GM18907 (cell line): ENCODE results near the gene BACH1.

Experiments used
- ATAC-seq: cut with Tn5 transposase; IDR thresholded peaks from one replicate; pipeline ENCODE4 v1.9.1; 2021; ENCODE audit warnings: mild to moderate bottlenecking, moderate library complexity; ENCODE audit not compliant: unreplicated experiment

Gene BACH1

DNA sequence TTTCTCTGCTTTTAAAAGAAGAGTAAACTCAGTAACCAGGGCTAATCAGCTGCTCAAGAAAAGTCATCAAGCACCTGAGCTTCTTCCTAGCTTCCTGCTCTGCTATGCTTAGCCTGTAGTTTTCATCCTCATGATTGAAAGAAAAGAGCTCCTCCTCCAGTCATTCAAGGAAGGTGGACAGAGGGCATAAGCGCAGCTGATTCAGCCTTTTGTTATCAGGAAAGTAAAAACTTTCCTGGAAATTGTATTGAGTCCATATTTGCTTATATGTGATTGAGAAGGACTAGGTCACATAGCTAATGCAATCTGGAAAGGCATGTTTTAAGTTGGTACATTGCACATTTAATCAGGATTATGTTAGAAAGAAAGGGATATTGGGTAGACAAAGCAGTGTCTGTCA is 8.5 kb upstream of the BACH1 start:
- no peak for ATAC-seq

DNA sequence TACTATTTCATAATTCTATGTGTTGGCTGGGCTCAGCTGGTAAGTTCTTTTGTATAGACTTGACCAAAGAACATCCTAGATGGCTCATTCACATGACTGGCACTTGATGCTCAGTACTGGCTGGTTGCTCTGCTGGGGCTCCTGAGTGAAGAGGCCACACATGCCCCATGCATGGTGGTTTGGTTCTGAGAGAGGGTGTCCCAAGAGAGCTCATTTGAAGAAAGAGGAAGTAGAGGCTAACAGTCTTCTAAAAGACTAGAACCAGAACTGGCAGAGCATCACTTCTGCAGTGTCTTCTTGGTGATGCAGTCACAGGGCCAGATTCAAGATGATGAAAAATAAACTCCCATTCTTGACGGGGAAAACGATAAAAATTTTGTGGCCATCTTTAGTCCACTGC is 5.2 kb upstream of the BACH1 start:
- peak; percentile 91 for ATAC-seq

GRCh38 chr21:29295066-29295650 is 3.6 kb upstream of the BACH1 start:
- no peak for ATAC-seq

- no peak for ATAC-seq
These were observed 2.3 kb upstream of the BACH1 start for GRCh38 chr21:29296446-29296845.

DNA sequence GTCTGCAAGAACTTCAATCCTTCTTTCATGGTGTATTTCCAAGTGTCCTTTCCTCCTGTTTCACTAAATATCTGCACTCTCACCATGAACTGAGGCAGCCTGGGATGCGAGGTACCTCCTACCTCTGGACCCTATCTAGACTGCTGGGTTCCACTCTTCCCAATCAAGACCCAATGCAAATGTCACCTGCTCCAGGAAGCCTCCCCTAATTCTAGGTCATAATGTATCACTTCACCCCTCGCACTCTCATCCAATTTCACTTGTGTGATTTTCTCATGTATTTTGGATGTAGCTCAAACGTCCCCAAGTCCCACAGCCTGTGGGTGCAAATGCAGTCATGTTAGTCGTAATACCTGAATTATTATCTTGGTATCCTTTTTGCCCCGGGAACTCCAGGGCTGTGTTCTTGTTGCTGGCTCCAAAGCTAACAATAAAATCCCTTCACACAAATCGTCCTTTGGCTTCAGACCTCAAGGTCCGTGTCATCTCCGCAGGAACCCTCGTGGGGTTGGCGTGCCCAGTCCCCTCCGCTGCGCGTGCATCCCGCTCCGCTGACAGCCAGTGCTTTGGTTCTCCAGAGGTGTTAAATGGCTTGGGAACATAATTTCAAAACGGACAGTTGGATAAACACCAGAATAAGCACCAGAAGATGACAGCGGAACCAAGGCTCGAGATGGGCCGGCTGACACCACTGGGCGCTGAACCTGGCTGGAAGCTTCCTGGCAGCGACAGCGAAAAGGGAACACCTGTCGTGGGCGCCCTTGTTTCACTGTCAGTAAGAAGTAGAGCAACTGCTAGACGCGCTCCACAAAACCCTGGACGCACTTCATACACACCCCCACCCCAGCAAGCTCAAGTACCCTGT is 1.0 kb upstream of the BACH1 start:
- no peak for ATAC-seq

- ATAC-seq: peak; percentile 20
These were observed 559 bp downstream of the BACH1 start for GRCh38 chr21:29299046-29299915.

DNA sequence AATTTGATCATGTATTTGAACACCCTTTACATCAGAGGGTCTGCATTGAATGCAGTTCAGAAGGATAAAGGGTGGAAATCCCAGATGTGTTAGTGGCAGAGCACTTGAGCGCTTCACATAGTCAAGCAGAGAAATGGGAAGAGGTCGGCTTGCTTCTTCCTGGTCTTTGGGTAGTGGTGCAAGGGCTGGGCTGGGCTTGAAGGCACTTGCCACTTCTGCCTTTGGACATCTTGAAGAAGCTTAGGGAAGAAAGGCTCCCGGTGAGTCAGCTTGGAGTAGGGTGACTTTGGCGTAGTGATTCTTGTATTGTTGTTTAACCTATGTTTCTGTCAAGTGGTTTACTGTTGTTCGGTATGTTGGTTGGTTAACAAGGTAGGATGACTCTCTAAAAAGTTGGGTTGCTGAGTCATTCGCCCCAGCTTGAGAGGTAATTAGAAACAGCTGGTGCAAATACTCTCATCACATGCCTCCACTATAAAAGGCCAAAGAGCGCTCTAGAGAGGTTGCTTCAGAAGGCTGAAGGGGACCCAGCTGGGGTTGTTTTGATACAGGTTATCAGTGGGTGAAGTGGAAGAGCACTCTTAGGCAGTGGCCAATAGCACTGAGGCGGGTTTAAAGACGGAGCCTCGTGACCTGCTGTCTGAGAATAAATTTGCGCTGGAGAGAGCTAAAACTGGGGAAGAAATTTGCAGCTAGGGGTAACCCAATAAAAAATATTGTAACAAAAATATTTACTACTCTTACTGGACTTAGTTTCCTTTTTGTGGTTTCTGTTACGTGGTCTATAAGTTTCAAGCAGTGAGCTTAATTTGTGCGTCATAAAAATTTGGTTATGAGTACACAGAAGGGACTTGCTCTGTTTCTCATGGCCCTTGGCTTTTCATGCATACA is 1.4 kb downstream of the BACH1 start:
- peak; percentile 82 for ATAC-seq

DNA sequence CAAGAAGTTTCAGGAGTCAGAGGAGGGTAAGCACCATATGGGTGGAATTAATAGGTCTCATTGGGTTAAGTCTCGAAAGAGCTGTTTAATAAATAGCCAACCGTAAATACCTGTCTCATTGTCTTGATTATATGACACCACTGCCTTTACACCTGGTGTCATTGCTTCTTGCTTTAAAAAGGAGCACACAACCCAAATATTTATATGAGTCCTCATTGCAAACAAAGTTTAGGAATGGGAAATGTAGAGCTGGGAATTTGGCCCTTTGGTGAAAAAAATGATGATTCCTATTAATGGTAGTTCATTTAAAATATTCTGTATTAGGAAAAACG is 2.1 kb downstream of the BACH1 start:
- ATAC-seq: no peak

DNA sequence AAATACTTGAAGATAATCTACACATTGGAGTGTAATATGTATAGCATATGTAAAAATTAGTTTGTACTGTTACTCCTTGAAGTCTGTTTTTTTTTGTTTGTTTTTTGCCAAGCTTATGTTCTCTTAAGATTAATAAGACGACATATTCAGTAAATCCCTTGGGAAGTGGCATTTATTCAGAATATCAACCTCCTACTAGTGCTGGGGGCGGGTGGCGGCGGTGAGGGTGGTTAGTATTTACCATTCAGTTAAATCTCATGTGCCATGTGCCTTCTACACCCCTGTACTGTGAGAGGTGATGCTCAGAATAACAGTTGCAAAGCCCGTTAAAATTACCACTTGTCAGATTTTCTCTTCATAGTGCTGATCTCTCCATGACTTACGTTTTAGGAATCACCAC is 3.0 kb downstream of the BACH1 start:
- no peak for ATAC-seq

GRCh38 chr21:29302359-29302875 is 3.7 kb downstream of the BACH1 start:
- ATAC-seq: no peak

GRCh38 chr21:29303288-29303687 is 4.6 kb downstream of the BACH1 start:
- no peak for ATAC-seq

DNA sequence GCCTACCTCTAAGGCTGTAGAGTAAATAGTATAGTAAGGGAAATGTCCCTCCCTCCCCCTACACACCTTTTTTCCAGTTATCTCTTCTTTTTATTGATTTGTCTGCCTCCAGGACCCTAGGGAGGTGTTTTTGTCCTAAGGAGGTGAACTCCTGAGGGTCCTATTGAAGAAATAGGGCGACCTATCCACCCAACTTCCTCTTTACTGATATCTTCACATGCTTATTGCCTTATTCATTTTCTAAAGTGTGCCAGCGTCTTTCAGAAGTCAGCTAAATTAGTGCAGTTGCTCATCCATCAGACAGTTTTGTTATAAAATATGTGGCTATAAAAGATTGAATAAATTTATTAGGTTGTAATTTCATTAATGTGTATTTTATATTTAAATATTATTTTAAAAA is 5.9 kb downstream of the BACH1 start:
- ATAC-seq: no peak

DNA sequence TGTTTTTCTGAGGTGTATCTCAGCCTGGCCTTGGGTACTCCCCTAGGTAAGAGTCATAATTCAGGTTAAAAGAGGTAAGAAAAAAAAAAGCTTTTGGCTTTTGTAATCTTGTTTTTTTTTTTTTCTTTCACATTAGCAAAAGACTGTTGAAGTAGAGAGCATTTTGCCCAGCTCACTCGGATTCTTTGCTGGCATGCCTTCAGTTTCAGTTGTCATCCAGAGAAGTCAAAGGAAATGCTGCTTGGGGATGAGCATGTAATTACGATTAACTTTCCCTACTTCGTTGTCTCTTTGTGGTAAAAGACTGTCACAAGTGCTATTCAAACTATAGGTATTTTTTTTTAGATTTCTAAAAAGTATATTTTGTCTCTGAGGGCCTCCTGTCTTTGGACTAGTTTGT is 6.3 kb downstream of the BACH1 start:
- ATAC-seq: no peak

GRCh38 chr21:29305561-29305960 is 6.8 kb downstream of the BACH1 start:
- no peak for ATAC-seq

GRCh38 chr21:29306920-29307319 is 8.2 kb downstream of the BACH1 start:
- no peak for ATAC-seq

DNA sequence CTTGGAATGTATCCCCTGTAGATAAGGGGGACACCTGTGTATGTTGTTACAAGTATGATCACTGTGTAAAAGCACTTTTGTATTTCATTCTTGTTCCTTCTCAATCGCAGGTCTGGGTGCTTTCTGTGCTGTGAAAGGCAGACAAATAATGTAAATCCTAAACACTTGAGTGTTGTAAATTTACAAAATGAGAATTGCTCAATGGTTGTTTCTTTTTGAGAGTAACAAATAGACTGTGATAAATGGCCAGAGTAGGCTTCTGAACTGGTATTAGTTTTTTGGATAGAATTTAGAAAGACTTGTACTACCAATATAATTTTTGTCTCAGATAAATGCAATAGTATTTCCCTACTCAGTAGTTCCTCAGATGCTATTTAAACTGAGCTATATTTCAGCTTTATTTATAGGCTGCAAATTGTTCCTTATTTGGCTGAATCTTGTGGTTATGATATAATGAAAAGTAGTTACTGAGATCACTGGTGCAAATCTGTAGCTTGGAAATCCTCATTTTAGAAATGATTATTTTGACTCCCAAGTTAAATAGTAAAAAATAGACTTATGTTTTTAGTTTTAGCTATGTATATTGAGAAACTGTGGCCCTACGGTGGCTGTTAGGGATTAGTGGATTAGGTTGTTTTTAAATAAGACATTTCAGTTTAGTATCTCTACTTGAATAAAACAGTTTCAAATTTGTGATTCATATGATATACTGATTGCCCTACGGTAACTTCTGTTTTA is 9.2 kb downstream of the BACH1 start:
- no peak for ATAC-seq

DNA sequence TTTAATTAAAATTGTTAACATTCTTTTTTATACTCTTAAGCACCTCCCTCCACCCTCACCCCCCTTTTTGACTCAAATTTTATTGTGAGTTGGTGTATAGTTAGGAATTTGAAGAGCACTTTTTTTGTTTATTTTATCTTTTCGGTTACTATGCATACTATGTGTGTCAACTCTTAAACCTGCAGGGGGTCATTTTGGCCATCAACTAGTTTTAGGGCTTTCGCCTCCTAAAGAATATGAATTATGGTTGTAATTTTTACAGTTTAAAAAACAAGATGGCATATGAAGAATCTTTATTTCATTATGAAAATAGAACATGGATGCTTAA is 9.7 kb downstream of the BACH1 start:
- ATAC-seq: no peak

- ATAC-seq: no peak
These were observed 11.0 kb downstream of the BACH1 start for GRCh38 chr21:29309703-29310102.

- ATAC-seq: no peak
These were observed 13.1 kb downstream of the BACH1 start for GRCh38 chr21:29311802-29312201.

GRCh38 chr21:29312981-29313380 is 14.3 kb downstream of the BACH1 start:
- no peak for ATAC-seq
